IPS DF 6.9 (cell line): ENCODE data around the gene NCOA3.

Experiments used
- DNase-seq: peaks from one replicate; pipeline ENCODE4 v3.0.0-alpha.2; 2013; ENCODE audit warnings: low read depth, low spot score
- H3K27ac ChIP-seq: one replicate; pipeline ENCODE4 v1.5.1; 2013; ENCODE audit warnings: low read length, control low read depth
- H3K27me3 ChIP-seq: 2 replicates; pipeline ENCODE4 v1.6.1; 2013; ENCODE audit warnings: mild to moderate bottlenecking, low read length; ENCODE audit not compliant: control insufficient read depth, insufficient read depth
- H3K36me3 ChIP-seq: 2 replicates; pipeline ENCODE4 v1.6.1; 2013; ENCODE audit warnings: low read length; ENCODE audit not compliant: control insufficient read depth, insufficient read depth
- H3K4me1 ChIP-seq: 2 replicates; pipeline ENCODE4 v1.6.1; 2013; ENCODE audit warnings: low read length; ENCODE audit not compliant: control insufficient read depth, insufficient read depth
- H3K4me3 ChIP-seq: 2 replicates; pipeline ENCODE4 v1.5.1; 2013; ENCODE audit warnings: mild to moderate bottlenecking, low read length
- H3K9me3 ChIP-seq: 2 replicates; pipeline ENCODE4 v1.6.1; 2013; ENCODE audit warnings: low read length, inconsistent platforms; ENCODE audit not compliant: control insufficient read depth, insufficient read depth
- WGBS: extraction: QIAGEN DNeasy Blood & Tissue Kit; methylation state at CpG from one replicate; pipeline ENCODE4 v1.1.7; 2013; ENCODE audit warnings: mixed read lengths, missing lambda C conversion rate; ENCODE audit not compliant: insufficient read length, insufficient coverage; 5-methylcytosine and 5-hydroxymethylcytosine counted together

The NCOA3 gene

GRCh38 chr20:47521059-47521808 is 19.5 kb downstream of the NCOA3 start:
- peaks cover 2% of the 10 kb centered on the region for H3K9me3 ChIP-seq
- H3K4me1 ChIP-seq = no peaks in the 10 kb centered on the region; the same call in 1 of the 2 replicates
- no peak for DNase-seq
- no peak overlapping the region for H3K27ac ChIP-seq
- H3K36me3 ChIP-seq = no peaks in the 10 kb centered on the region
- WGBS = no CpG with 5 or more reads among the region's 19 CpGs
- no peak overlapping the region for H3K4me3 ChIP-seq
- H3K27me3 ChIP-seq = no peaks in the 10 kb centered on the region

DNA sequence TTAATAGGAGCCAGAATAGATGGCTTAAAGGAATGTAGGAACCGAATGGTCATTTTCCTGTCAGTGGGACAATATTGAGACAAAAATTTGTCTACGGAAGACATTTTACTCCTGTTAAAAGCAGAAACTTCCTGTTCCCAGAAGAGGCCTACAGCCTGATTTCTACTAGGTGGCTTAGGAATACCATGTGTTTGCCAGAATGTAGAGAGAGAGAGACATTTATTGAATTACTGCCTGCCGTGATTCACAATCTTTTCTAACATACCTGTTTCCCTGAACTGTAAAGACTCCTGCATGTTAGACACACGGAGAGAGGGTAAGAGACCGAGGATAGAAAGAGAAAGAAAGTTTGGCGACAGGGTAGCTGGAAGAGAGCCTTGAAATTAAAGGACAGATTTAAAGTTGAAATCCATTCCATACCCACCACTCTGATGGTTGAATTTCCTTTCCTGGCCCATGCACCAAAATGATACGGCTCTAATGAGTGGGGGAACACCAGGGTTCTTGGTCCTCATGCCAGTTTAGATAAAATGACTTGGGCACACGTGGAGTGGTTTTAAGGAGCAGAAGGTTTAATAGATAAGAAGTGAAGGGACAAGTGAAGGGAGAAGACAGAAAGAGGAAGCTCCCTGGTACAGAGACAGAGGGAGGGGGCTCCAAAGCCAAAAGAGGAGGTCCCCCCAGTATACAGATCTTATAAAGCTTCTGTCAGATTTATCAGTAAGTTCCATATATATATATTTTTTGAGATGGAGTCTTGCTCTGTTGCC is 22.5 kb downstream of the NCOA3 start:
- Histone ChIP-seq H3K27ac (no peak overlapping the region), H3K27me3 (no peaks in the 10 kb centered on the region), H3K4me1 (no peaks in the 10 kb centered on the region; the same call in 1 of the 2 replicates), H3K36me3 (no peaks in the 10 kb centered on the region), H3K4me3 (no peak overlapping the region), H3K9me3 (peaks cover 2% of the 10 kb centered on the region)
- DNase-seq = no peak
- whole genome bisulfite sequencing = no CpG with 5 or more reads among the region's 8 CpGs

DNA sequence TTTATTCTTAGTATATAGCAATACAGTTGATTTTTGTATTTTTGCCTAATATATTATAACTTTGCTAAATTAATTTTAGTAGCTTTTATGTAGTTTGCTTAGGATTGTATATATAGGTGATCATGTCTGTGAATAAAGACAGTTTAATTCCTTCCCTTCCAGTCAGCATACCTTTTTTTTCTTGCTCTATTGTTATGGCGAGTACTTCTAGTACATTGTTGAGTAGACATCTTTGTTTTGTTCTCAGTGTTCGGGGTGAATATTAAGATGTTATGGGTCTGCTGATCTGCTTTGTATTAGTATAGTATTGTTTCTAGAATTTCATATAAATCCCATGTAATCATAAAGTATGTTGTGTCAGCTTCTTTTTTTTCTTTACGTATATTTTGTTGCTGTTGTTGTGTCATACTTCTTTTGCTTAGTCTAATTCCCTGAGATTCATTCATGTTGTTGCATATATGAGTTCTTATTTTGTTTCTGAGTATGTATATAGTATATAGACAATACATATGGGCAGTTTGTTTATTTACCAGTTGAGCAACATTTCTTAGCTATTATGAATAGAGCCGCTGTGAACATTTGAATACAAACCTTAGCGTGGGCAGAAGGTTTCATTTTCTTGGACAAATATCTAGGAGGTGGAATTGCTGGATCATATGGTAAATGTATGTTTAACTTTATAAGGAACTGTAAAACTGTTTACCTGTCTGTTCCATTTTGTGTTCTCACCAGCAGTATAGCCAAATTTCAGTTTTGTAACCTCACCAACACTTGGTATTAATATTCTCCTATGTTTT is 25.5 kb downstream of the NCOA3 start:
- Histone ChIP-seq H3K4me1 (no peaks in the 10 kb centered on the region), H3K27me3 (no peaks in the 10 kb centered on the region), H3K36me3 (no peaks in the 10 kb centered on the region), H3K27ac (no peak overlapping the region), H3K4me3 (no peak overlapping the region), H3K9me3 (no peaks in the 10 kb centered on the region)
- WGBS = no CpG with 5 or more reads among the region's 5 CpGs
- DNase-seq = no peak

- no peaks in the 10 kb centered on the region for H3K36me3 ChIP-seq
- no peak for DNase-seq
- H3K4me1 ChIP-seq = no peaks in the 10 kb centered on the region
- no peaks in the 10 kb centered on the region for H3K27me3 ChIP-seq
- no peak overlapping the region for H3K27ac ChIP-seq
- H3K9me3 ChIP-seq = no peaks in the 10 kb centered on the region
- no peak overlapping the region for H3K4me3 ChIP-seq
- no CpG with 5 or more reads among the region's 2 CpGs for WGBS
Observed at GRCh38 chr20:47529840-47530239, 28.2 kb downstream of the NCOA3 start.

DNA sequence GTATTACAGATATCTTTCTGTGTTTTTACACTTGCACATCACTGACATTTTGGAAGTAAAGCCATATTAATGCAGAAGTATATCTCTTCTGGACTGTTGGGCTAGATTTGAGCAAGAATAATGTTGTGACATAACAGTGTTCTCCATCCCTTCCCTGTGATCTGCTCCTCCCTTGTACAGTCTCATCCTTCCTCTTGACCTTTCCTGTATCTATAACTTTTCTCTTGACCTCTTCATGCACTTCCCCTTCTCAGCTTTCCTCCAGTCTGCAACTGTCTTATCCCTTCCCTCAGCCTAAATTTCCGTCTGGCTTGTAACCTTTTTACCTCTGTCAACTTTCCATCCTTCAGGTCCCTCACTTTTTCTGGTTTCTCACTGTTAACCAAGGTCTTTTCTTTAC is 29.8 kb downstream of the NCOA3 start:
- DNase-seq = no peak
- no peaks in the 10 kb centered on the region for H3K27me3 ChIP-seq
- H3K27ac ChIP-seq = no peak overlapping the region
- H3K4me3 ChIP-seq = no peak overlapping the region
- H3K9me3 ChIP-seq = no peaks in the 10 kb centered on the region
- WGBS = no CpG with 5 or more reads among the region's 1 CpG
- H3K4me1 ChIP-seq = no peaks in the 10 kb centered on the region
- H3K36me3 ChIP-seq = no peaks in the 10 kb centered on the region

DNA sequence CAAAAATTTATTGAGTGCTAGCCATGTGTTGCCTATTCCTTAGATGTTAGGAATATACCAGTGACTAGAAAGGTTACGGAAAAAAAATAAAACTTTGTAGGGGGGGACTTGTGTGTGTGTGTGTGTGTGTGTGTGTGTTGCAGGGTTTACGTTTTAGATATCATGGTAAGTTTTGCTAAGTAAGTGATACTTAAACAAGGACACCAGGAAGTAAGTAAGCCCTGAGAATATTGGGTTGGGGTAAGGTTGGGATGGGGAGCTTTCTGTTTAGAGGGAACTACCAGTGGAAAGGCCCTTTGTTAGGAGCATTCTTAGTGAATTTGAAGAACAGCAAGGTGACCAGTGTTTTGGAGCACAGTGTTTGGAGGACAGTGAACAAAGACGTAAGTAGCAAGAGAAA is 30.3 kb downstream of the NCOA3 start:
- H3K4me3 ChIP-seq = no peak overlapping the region
- H3K27ac ChIP-seq = no peak overlapping the region
- no peaks in the 10 kb centered on the region for H3K9me3 ChIP-seq
- no peak for DNase-seq
- WGBS = no CpG with 5 or more reads among the region's 3 CpGs
- no peaks in the 10 kb centered on the region for H3K27me3 ChIP-seq
- no peaks in the 10 kb centered on the region for H3K36me3 ChIP-seq
- H3K4me1 ChIP-seq = no peaks in the 10 kb centered on the region

DNA sequence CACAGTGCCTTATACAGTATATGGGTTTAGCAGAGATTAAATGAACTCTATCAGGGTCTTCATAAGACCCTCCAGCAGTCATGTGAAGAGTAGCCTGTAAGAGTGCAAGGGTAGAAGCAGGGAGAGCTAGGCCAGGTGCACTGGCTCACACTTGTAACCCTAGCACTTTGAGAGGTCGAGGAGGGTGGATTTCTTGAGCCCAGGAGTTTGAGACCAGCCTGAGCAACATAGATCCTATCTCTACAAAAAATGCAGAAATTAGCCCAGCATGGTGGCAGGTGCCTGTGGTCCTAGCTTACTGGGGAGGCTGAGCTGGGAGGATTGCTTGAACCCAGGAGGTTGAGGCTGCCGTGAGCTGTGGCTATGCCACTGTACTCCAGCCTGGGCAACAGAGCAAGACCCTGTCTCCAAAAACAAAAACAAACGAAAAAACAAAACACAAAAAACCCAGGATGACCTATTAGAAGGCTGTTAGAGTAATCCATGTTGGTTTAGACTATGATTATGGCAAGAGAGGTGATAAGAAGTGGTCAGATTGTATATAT is 31.9 kb downstream of the NCOA3 start:
- no CpG with 5 or more reads among the region's 3 CpGs for WGBS

DNA sequence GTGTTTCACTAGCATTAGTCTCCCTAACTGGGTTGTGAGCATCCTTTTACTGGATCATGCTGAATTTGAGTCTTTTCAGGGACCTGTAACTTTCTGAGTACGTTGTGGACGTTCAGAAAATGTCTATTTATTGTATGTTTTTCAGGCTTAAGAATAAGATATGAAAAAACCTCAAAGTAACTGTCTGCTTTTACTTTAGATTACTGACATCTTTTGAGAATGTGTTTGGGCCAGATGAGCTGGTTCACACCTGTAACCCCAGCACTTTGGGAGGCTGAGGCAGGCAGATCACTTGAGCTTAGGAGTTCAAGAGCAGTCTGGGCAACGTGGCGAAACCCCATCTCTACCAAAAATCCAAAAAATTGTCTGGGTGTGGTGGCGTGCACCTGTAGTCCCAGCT is 32.7 kb downstream of the NCOA3 start:
- no peaks in the 10 kb centered on the region for H3K4me1 ChIP-seq
- WGBS = no CpG with 5 or more reads among the region's 5 CpGs
- no peak overlapping the region for H3K4me3 ChIP-seq
- no peak for DNase-seq
- H3K27ac ChIP-seq = no peak overlapping the region
- H3K9me3 ChIP-seq = no peaks in the 10 kb centered on the region
- H3K27me3 ChIP-seq = no peaks in the 10 kb centered on the region
- H3K36me3 ChIP-seq = no peaks in the 10 kb centered on the region

More for the DNA sequence above, 31.9 kb downstream of the NCOA3 start:
- Histone ChIP-seq H3K4me3 (no peak overlapping the region), H3K27me3 (no peaks in the 10 kb centered on the region), H3K4me1 (no peaks in the 10 kb centered on the region), H3K9me3 (no peaks in the 10 kb centered on the region), H3K27ac (no peak overlapping the region), H3K36me3 (no peaks in the 10 kb centered on the region)
- no peak for DNase-seq

GRCh38 chr20:47535088-47535487 is 33.4 kb downstream of the NCOA3 start:
- Histone ChIP-seq H3K27ac (no peak overlapping the region), H3K4me1 (no peaks in the 10 kb centered on the region), H3K27me3 (no peaks in the 10 kb centered on the region), H3K9me3 (no peaks in the 10 kb centered on the region), H3K4me3 (no peak overlapping the region), H3K36me3 (no peaks in the 10 kb centered on the region)
- WGBS = no CpG with 5 or more reads among the region's 8 CpGs
- DNase-seq = no peak

DNA sequence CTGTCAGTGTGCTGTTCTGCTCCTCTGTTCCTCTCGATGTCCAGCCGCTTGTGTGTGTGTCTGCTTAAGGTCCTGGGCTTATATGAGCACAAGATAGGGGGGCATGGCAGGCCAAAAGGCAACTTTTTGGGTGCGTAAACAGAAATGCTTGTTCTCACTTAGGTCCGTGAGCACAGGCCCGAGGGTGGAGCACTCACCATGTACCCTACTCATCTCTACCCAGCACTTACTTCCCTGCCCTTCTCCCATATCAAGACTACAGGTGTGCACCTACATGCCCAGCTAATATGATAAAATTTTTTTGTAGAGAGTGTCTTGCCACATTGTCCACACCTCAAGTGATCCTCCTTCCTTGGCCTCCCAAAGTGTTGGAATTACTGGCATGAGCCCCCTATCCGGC is 34.3 kb downstream of the NCOA3 start:
- Histone ChIP-seq H3K36me3 (no peaks in the 10 kb centered on the region), H3K27ac (no peak overlapping the region), H3K27me3 (no peaks in the 10 kb centered on the region), H3K4me1 (no peaks in the 10 kb centered on the region), H3K4me3 (no peak overlapping the region), H3K9me3 (no peaks in the 10 kb centered on the region)
- WGBS = no CpG with 5 or more reads among the region's 6 CpGs
- no peak for DNase-seq
